M059J (cell line): ENCODE measurements around the gene CCDC194. TPM values are rescaled to one million over a fixed set of nuclear protein-coding genes. Genes with fewer than 3 reads are reported as not detected.
A peak's percentile ranks its signal among the peaks of the same experiment; 100 is the strongest.

Experiments
- DNase-seq: peaks from one replicate; pipeline ENCODE4 v3.0.0-alpha.2; 2012; ENCODE audit warnings: low read depth
- total RNA-seq: library from RNA; depleted of rRNA; stranded (reverse); fragments of >200 nt; shearing (Covaris generic); gene quantifications from 2 replicates; pipeline ENCODE4 v1.2.3, GENCODE V29; 2014; rRNA removed

Gene CCDC194, protein sequence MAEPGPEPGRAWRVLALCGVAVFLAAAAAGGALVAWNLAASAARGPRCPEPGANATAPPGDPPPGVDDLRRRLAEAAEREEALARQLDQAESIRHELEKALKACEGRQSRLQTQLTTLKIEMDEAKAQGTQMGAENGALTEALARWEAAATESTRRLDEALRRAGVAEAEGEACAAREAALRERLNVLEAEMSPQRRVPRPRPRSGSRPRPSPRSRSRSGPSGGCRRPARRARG
- 0.47 TPM in 1 of 2 replicates, not detected in the other for total RNA-seq

- DNase-seq = peak; percentile 59
These were observed at the start of gene CCDC194 for GRCh38 chr19:17393914-17394313. Gene CCDC194 (minus strand): TSS chr19:17394196. CDS start chr19:17394158, 38 bp downstream.

GRCh38 chr19:17441241-17442021, 47.4 kb upstream of the CCDC194 start:
- DNase-seq = peak; percentile 73

- no peak for DNase-seq
These were observed 42.9 kb upstream of the CCDC194 start for GRCh38 chr19:17436874-17437267.

GRCh38 chr19:17436094-17436873, 42.3 kb upstream of the CCDC194 start:
- no peak for DNase-seq

DNA sequence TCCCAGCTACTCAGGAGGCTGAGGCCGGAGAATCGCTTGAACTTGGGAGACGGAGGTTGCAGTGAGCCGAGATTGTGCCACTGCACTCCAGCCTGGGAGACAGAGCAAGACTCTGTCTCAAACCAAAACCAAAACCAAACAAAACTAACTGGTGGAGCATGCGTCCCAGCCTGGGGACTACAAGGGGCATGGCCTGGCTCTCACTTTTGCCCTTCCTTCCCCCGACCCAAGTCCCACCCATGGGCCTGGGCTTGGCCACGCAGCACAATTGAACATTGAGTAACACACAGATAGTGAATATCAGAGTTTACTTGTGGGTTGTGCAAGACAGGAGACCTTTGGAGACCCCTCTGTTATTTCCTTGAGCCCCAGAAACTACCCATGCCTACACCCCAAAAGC, 41.2 kb upstream of the CCDC194 start:
- no peak for DNase-seq

DNA sequence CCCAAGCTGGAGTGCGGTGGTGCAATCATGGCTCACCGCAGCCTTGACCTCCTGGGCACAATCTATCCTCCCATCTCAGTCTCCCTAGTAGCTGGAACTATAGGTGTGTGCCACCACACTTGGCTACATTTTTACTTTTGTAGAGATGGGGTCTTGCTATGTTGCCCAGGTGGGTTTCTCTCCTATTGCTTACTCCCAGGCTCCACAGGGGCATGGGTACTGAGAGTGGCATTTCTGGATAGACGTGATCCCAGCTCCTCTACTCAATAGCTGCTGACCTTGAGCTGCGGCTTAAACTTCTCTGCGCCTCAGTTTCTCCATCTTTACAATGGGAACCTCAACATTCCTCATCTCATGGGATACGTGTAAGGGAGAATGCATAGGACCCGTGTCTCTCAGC, 37.4 kb upstream of the CCDC194 start:
- DNase-seq = no peak

- DNase-seq = no peak
These were observed 35.7 kb upstream of the CCDC194 start for GRCh38 chr19:17429641-17430113.

DNA sequence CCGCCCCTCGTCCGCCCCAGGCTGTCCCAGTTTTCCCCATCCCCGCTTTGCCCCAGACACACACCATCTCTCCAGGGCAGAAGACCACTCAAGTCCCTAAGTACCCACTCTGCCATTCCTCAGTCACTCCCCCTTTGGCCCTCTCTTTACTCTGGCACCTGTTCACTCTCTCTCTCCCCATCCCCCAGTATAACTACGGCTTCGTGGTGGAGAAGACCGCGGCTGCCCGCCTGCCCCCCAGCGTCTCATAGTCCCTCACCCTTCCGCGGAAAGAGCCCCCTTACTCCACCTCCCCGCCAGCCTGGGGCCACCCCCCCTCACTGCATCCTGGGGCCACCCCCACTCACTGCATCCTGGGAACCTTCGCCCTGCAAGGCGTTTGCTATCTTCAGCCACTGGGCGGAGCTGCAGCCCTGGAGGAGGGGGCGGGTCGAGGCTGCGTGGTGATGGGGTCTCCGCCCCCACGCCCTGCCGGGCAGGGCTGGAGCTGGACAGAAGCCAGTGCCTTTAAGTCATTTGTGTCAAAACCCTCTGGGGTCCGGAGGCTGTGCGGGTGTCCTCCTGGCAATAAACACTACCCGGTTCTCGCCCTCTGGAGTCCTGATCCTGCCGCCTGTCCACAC, 30.9 kb upstream of the CCDC194 start:
- DNase-seq = no peak

GRCh38 chr19:17423429-17424208, 29.6 kb upstream of the CCDC194 start:
- DNase-seq = no peak

DNA sequence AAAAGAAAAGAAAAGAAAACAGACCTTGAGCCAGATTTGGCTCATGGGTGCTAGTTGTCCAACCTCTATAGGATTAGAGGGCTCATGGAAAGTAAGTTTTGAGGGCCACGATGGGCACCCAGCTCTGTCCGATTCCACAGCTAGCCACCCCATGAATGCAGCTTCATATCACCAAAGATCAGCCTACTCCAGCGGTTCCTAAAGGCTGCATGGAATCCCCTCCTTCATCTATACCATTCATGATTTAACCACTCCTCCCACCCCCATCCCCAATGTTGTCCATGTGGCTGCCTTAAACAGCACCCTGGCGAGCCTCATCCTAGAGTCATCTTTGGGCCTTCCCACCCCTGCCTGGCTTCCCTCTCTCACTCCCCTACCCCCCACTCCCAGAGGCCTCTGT, 27.9 kb upstream of the CCDC194 start:
- no peak for DNase-seq

GRCh38 chr19:17420475-17420924, 26.5 kb upstream of the CCDC194 start:
- DNase-seq = peak; percentile 39

DNA sequence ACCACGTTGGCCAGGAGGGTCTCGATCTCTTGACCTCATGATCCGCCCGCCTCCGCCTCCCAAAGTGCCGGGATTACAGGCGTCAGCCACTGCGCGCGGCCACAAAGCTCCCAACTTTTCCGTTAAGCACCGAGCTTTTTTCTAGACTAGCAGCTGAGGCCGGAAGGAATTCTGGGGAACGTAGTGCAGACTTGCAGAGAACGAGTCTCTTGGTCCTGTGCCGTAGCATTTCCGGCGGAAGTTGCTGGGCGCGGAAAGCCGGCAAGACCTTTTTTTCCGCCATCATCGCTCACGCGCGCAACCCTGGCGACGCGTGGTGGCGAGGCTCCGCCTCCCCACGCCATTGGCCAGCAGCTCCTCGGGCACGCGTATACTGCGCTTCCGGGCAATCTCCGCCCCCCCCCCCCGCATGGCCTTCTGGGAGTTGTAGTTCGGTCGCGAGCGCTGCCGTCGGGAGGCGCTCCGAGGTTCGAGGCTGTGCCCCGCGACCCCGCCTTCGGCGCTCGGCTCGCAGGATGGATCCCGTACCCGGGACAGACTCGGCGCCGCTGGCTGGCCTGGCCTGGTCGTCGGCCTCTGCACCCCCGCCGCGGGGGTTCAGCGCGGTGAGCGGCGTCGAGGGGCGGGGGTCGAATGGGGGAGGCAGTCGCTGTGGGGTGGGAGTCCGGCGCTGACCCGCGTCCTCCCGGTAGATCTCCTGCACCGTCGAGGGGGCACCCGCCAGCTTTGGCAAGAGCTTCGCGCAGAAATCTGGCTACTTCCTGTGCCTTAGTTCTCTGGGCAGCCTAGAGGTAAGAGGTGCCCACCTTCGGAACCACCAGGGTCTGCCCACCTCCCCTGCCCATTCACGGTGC, 25.9 kb upstream of the CCDC194 start, which contains the start of gene MVB12A:
Gene MVB12A (plus strand): TSS at position 427 of the 854 bp plus-strand sequence. CDS start 89 bp downstream, at position 516.
- DNase-seq = peak; percentile 99

DNA sequence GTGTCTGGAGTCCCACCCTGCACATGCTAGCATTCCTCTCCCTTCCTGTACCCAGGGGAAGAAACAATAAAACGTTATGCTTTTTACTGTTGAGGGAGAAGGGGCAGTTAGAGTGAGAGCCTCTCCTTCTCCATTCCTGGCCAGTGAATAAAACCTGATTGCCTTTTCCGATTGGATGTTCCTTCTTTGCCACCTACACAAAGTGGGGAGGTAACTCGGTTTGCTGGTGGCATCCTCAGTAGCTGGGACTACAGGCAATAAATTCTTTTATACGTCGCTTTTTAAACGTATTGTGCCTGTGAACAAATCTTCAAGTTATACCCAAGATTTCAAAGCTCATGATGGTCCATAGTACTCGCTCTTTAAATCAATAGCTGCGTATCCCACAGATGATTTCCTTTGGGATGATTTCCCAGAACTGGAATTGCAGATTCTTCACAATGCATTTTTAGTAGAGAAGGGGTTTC, 25.2 kb upstream of the CCDC194 start:
- peak; percentile 37 for DNase-seq

GRCh38 chr19:17418710-17419109, 24.7 kb upstream of the CCDC194 start:
- peak; percentile 33 for DNase-seq

DNA sequence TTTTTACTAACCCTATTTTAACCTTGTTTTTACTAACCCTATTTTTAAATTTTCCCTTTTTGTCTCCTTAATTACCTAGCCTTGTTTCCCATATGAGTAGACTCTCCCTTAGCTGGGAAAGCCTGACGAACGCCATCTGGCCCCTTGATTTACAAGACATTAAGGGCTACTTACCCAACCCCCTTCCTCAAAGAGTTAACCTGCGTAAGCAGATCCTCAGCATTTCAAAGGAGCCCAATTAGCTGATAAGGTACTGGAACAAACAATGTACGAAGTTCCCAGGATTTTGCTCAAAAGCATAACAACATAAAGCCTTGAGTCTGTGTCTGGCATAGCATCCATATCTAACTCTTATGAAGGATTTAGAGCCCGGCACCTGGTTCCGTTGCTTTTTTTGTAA, 21.1 kb upstream of the CCDC194 start:
- no peak for DNase-seq

- no peak for DNase-seq
These were observed 20.1 kb upstream of the CCDC194 start for GRCh38 chr19:17414097-17414496.

GRCh38 chr19:17411801-17412200, 17.8 kb upstream of the CCDC194 start:
- no peak for DNase-seq

DNA sequence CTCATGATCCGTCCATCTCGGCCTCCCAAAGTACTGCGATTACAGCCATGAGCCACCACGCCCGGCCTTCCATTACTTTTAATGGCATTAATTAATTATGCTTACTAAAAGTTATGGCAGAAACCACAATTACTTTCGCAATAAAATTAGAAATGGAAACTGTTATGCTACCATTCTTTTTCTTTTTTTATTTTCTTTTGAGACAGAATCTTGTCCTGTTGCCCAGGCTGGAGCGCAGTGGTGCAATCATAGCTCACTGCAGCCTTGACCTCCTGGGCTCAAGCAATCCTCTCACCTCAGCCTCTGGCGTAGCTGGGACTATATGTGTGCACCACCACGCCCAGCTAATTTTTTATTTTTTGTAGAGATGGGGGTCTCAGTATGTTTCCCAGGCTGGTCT, 16.0 kb upstream of the CCDC194 start:
- DNase-seq = no peak

DNA sequence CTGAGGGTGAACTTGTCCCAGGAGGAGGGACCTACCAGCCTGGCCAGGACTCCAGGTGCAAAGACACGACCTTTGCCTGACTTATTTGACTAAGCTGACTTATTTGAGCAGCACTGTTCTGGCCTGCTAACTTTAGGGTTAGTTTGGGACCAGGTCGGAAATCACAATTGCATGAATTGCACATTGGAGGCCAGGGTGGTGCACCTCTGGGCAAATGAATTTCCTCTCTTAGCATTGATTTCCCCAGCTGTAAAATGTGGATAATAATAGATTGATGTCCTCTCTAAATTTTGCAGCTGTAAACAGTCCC, 12.8 kb upstream of the CCDC194 start:
- DNase-seq = no peak
